Esophagus muscularis mucosa (tissue), 4 donors: ENCODE results near the gene KDM4F. TPM values are rescaled to one million over a fixed set of nuclear protein-coding genes. Genes with fewer than 3 reads are reported as not detected.
"Not testable (repeated sequence)": the region's sequence is repeated elsewhere in the genome, so short reads cannot be mapped to it uniquely, and the experiment has no call there.

Experiments used
- DNase-seq: peaks from one replicate; pipeline ENCODE4 v3.0.0-alpha.2; 2017; ENCODE audit errors: extremely low spot score
- H3K27ac ChIP-seq, 4 donors: fragments of 200-600 bp; sonication (generic); replicated peaks in 1 of 4; 1 replicate in 3 of 4; 2 replicates in 1 of 4; pipeline ENCODE4 v1.5.1; 2016 to 2019; ENCODE audit warnings: mild to moderate bottlenecking in 1 of 4
- H3K27me3 ChIP-seq, 4 donors: fragments of 200-600 bp; sonication (generic); one replicate each; pipeline versions ENCODE4 v1.5.1 to v1.6.0; 2016 to 2019
- H3K36me3 ChIP-seq, 4 donors: fragments of 200-600 bp; sonication (generic); one replicate each; pipeline ENCODE4 v1.5.1; 2016 to 2019
- H3K4me1 ChIP-seq, 4 donors: fragments of 200-600 bp; sonication (generic); one replicate each; pipeline ENCODE4 v1.5.1; 2016 to 2019
- H3K4me3 ChIP-seq, 4 donors: fragments of 200-600 bp; sonication (generic); 1 replicate in 2 of 4; 2 replicates in 2 of 4; pipeline ENCODE4 v1.5.1; 2016 to 2019; ENCODE audit warnings: mild to moderate bottlenecking in 4 of 4, moderate library complexity in 1 of 4
- H3K9me3 ChIP-seq, 4 donors: fragments of 200-600 bp; sonication (generic); 1 replicate in 3 of 4; 2 replicates in 1 of 4; pipeline ENCODE4 v1.5.1; 2016 to 2019
- EP300 ChIP-seq: sonication (generic); formaldehyde crosslinking; IDR thresholded peaks from one replicate; pipeline ENCODE4 v1.6.1; 2017; ENCODE audit warnings: antibody characterized with exemption
- POLR2A ChIP-seq: fragments of 450-650 bp; IDR thresholded peaks from one replicate; pipeline ENCODE4 v1.6.1; 2017; ENCODE audit warnings: antibody characterized with exemption, moderate library complexity, mild to moderate bottlenecking, low read depth
- POLR2AphosphoS5 ChIP-seq, 2 donors: sonication (generic); formaldehyde crosslinking; IDR thresholded peaks; one replicate each; pipeline ENCODE4 v1.6.1; 2017; ENCODE audit warnings: antibody characterized with exemption in 2 of 2
- WGBS: methylation state at CpG from one replicate; pipeline ENCODE4 v1.1.5; 2018; 5-methylcytosine and 5-hydroxymethylcytosine counted together
- intact Hi-C: fragments of 100-400 bp; cut with DNase I; formaldehyde crosslinking; loops from one replicate; pipeline ENCODE4 v1.15.1; 2023
- total RNA-seq, 4 donors: library from RNA; depleted of rRNA; stranded (reverse); fragments of >200 nt; gene quantifications; one replicate each; pipeline versions ENCODE4 v1.1.0 to v1.2.1, GENCODE V29; 2016
- TF ChIP-seq, protein P1 (sequence below), 3 experiments: fragments of 200-600 bp in 2 of 3; fragments of 450-650 bp in 1 of 3; sonication (generic) in 2 of 3; IDR thresholded peaks; one replicate each; pipeline ENCODE4 v1.5.1; 2017 to 2019; ENCODE audit warnings: antibody characterized with exemption in 3 of 3, mild to moderate bottlenecking in 2 of 3, moderate library complexity in 1 of 3

KDM4F gene
- not detected for total RNA-seq

DNA sequence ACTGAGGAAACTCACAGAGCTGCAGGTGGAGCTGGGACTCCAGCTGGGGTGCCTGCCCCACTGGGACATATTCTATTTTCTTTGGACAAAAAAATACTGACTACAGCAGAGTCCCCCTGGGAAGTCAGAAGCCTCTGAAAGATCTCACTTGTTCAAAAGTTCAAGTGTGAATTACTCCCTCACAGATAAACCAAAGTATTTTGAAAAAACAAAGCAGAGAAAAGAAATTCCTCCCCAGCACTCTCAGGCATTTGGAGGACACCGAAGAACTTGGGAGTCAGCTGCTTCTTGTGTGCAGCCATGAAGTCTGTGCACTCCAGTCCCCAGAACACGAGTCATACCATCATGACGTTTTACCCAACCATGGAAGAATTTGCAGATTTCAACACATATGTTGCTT is at the start of gene KDM4F:
Gene KDM4F, plus strand, starts transcription at position 301 of the 400 bp plus-strand sequence.
- H3K4me3 ChIP-seq, H3K9me3 ChIP-seq, H3K36me3 ChIP-seq, H3K4me1 ChIP-seq, H3K27ac ChIP-seq, intact Hi-C loops: not testable (repeated sequence)
- peak; percentile 47 for DNase-seq
- H3K27me3 ChIP-seq = peaks cover 0 to 32% (median 1%) of the 10 kb centered on the region in 4 donors
- 100% methylated on average over 2 of the region's 3 CpGs for WGBS

DNA sequence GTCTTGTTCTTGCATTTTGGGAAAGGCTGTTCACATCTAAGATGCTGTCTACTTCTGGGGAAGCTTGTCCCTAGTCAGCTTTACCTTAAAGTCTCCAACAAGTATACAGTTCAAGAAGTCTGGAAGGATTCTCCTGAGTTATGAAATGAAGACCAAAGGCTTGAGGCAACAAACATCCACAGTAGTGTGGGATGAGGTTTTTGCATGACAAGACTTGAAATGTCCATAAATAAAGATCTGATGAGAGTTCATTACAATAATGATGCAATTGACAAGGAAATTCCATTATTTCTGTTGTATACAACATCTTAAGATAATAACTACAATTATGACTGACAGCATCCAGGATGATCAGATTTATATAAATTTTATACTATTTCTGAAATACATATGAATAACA is 45.5 kb upstream of the KDM4F start:
- TF ChIP-seq POLR2A (no peak), POLR2AphosphoS5 (IDR thresholded peaks at IDR 0.05) (no peak), EP300 (no peak)
- TF ChIP-seq, protein P1, sequence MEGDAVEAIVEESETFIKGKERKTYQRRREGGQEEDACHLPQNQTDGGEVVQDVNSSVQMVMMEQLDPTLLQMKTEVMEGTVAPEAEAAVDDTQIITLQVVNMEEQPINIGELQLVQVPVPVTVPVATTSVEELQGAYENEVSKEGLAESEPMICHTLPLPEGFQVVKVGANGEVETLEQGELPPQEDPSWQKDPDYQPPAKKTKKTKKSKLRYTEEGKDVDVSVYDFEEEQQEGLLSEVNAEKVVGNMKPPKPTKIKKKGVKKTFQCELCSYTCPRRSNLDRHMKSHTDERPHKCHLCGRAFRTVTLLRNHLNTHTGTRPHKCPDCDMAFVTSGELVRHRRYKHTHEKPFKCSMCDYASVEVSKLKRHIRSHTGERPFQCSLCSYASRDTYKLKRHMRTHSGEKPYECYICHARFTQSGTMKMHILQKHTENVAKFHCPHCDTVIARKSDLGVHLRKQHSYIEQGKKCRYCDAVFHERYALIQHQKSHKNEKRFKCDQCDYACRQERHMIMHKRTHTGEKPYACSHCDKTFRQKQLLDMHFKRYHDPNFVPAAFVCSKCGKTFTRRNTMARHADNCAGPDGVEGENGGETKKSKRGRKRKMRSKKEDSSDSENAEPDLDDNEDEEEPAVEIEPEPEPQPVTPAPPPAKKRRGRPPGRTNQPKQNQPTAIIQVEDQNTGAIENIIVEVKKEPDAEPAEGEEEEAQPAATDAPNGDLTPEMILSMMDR (IDR thresholded peaks at IDR 0.05) = no peak
- no peak overlapping the region for H3K4me3 ChIP-seq
- no peaks in the 10 kb centered on the region for H3K4me1 ChIP-seq
- H3K27me3 ChIP-seq = no peaks in the 10 kb centered on the region
- peaks cover 0 to 4% (median 0%) of the 10 kb centered on the region in 4 donors for H3K9me3 ChIP-seq
- H3K27ac ChIP-seq = no peak overlapping the region
- intact Hi-C loops = no loop called here
- peaks cover 0 to 1% (median 0%) of the 10 kb centered on the region in 4 donors for H3K36me3 ChIP-seq
- no peak for DNase-seq

DNA sequence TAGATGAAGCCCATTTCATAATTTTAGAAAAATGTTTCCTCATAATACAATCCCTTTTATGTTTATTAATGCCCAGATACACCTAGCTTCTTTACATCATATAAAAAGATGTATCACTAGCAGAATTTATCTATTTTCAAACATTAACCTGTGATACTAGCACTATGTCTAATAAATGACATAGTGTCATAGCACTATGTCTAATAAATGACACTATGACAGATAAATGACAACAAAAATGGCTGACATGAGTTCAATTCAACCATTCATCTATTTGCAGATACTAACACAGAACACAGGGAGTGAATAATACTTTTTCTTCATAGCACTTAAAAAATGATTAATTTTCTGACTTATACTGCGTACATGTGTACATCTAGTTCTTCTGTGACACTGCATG is 43.6 kb upstream of the KDM4F start:
- TF ChIP-seq POLR2AphosphoS5 (IDR thresholded peaks at IDR 0.05) (no peak), EP300 (no peak), POLR2A (no peak)
- TF ChIP-seq, protein P1 (IDR thresholded peaks at IDR 0.05) = no peak
- 88% methylated on average over 1 of the region's 1 CpG for WGBS
- H3K36me3 ChIP-seq = no peaks in the 10 kb centered on the region
- no peaks in the 10 kb centered on the region for H3K27me3 ChIP-seq
- intact Hi-C loops = no loop called here
- no peak overlapping the region for H3K4me3 ChIP-seq
- H3K9me3 ChIP-seq = peaks cover 0 to 4% (median 0%) of the 10 kb centered on the region in 4 donors
- no peak overlapping the region for H3K27ac ChIP-seq
- no peak for DNase-seq
- H3K4me1 ChIP-seq = no peaks in the 10 kb centered on the region

DNA sequence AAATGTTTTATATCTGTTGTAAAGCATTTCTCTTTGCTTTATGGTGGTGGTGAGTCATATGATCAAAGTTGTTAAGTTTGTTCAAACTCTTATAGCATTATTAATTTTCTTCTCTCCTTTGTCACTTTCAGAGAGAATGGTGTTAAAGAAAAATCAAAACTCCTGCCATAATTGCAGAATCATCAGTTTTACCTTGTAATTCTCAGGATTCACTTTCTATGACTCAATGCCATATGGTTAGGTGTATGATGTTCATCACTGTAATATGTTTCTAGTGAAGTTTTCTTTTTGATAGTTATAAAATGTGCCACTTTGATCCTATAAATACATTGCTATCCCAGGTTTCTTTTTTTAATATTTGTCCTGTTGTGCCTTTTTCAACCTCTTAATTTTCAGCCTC is 37.8 kb upstream of the KDM4F start:
- no peak for TF ChIP-seq POLR2AphosphoS5 (IDR thresholded peaks at IDR 0.05)
- no peak for TF ChIP-seq EP300
- no peak for TF ChIP-seq POLR2A
- TF ChIP-seq, protein P1 (IDR thresholded peaks at IDR 0.05) = no peak
- no peak for DNase-seq
- Histone ChIP-seq H3K9me3 (peaks cover 0 to 4% (median 0%) of the 10 kb centered on the region in 4 donors), H3K27ac (no peak overlapping the region), H3K4me3 (no peak overlapping the region), H3K36me3 (no peaks in the 10 kb centered on the region), H3K27me3 (peaks cover 0 to 6% (median 0%) of the 10 kb centered on the region in 4 donors), H3K4me1 (no peaks in the 10 kb centered on the region)
- intact Hi-C loops = no loop called here

DNA sequence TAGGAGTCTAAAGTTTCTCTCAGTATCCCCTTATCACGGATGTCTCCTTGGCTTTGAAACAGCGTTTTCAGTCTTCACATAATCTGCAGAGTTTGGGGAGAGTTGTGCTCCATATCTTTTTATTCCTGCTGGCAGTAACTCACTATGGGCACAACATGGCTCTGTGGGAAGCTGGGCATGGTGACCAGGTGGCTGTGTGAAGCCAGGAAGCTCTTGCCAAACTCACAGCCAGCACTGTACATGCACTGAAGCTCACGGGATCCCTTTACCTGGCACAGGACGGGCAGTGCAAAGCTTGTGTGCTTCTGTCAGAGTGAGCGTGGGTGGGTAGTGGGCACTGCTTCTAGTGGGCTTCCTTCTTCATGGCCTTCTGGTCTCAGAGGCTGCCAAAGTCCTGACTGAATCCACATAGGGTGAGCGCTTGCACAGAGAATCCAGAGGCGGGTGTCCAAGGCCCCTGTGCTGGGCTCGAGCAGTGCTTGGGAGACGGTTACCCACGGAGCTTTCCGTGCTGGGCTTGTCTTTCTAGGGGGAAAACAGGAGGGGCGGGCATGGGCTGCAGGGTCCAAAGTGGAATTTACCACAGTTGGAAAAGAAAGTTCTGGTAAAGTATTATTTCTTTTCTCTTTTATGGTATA is 34.9 kb upstream of the KDM4F start:
- no peaks in the 10 kb centered on the region for H3K4me1 ChIP-seq
- no peaks in the 10 kb centered on the region for H3K36me3 ChIP-seq
- WGBS = 85% methylated on average over 12 of the region's 12 CpGs
- H3K9me3 ChIP-seq = no peaks in the 10 kb centered on the region
- intact Hi-C loops = no loop called here
- no peak for DNase-seq
- no peak overlapping the region for H3K27ac ChIP-seq
- TF ChIP-seq POLR2AphosphoS5 (IDR thresholded peaks at IDR 0.05) = no peak
- H3K27me3 ChIP-seq = peaks cover 0 to 6% (median 0%) of the 10 kb centered on the region in 4 donors
- no peak overlapping the region for H3K4me3 ChIP-seq

DNA sequence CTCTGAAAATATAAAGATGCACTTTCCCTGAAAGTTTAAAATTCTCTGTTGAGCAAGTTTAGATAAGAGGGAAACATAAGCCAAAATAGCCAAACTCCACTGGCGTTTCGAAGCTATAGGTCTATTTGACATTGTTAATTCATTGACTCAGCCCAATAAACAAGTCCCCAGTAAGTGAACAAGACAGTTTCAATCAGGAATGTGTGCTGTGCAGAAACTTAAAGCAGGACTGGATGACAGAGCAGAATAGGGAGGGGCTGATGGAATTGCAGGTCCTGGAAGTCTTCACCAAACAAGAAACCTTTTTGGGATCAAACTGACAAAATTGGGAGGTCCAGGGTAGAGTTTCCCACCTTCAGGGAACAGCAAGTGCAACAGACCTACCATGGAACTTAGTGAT is 33.1 kb upstream of the KDM4F start:
- DNase-seq = no peak
- no peak for TF ChIP-seq EP300
- no peak for TF ChIP-seq POLR2A
- TF ChIP-seq, protein P1 (IDR thresholded peaks at IDR 0.05) = no peak
- TF ChIP-seq POLR2AphosphoS5 (IDR thresholded peaks at IDR 0.05) = no peak
- H3K27ac ChIP-seq = no peak overlapping the region
- intact Hi-C loops = no loop called here
- 87% methylated on average over 2 of the region's 2 CpGs for WGBS
- no peak overlapping the region for H3K4me3 ChIP-seq
- H3K4me1 ChIP-seq = no peaks in the 10 kb centered on the region
- no peaks in the 10 kb centered on the region for H3K9me3 ChIP-seq
- H3K27me3 ChIP-seq = peaks cover 0 to 6% (median 0%) of the 10 kb centered on the region in 4 donors
- H3K36me3 ChIP-seq = no peaks in the 10 kb centered on the region

DNA sequence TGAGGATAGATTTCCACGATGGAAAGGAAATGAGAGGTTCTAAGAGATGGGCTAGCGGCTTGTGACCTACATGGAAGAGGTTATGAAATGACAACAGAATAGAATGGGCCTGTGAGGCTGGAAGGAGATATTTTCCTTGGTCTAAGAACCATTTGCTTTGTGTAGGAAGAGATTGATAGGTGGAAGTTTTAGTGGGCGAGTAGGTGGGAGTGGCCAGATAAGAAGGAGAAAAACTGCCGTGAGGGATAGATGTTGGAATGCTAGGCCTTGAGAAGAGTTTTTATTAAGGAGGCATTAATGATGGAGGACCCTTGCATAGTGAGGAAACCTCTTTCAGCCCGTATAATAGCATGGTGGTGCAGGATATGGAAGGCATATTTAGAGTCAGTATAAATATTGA is 27.8 kb upstream of the KDM4F start:
- H3K4me3 ChIP-seq, DNase-seq, intact Hi-C loops, H3K27ac ChIP-seq, H3K4me1 ChIP-seq, H3K36me3 ChIP-seq, H3K27me3 ChIP-seq, H3K9me3 ChIP-seq: not testable (repeated sequence)
- 87% methylated on average over 5 of the region's 5 CpGs for WGBS
